Measurements from ENCODE around the gene TIMM29.

TIMM29 gene

GRCh38 chr19:10928563-10929401, at the start of gene TIMM29, which contains the start of gene YIPF2:
TSS of gene TIMM29 (plus strand) at chr19:10928811. CDS start at chr19:10928823, 12 bp downstream.
TSS of gene YIPF2 (minus strand) at chr19:10928639. CDS start at chr19:10928410, 229 bp downstream.
- Mint-ChIP-seq H3K27ac (peak within 1 kb of the TSS; percentile 87), H3K9me3 (no peaks in the 10 kb centered on the region), H3K36me3 (ENCODE audit: low read depth) (peaks cover 2% of the 10 kb centered on the region), H3K4me3 (peak within 1 kb of the TSS; percentile 87), H3K27me3 (peaks cover 2% of the 10 kb centered on the region), H3K4me1 (peaks cover 24% of the 10 kb centered on the region)
- DNase-seq (peak; percentile 95), ATAC-seq (peak; percentile 93)

- DNase-seq (no peak), ATAC-seq (no peak)
- Mint-ChIP-seq H3K27me3 (no peaks in the 10 kb centered on the region), H3K36me3 (ENCODE audit: low read depth) (peaks cover 5% of the 10 kb centered on the region), H3K4me1 (peaks cover 31% of the 10 kb centered on the region), H3K4me3 (no peak overlapping the region), H3K9me3 (no peaks in the 10 kb centered on the region), H3K27ac (no peak overlapping the region)
Observed at GRCh38 chr19:10881403-10882107, 47.1 kb upstream of the TIMM29 start.

DNA sequence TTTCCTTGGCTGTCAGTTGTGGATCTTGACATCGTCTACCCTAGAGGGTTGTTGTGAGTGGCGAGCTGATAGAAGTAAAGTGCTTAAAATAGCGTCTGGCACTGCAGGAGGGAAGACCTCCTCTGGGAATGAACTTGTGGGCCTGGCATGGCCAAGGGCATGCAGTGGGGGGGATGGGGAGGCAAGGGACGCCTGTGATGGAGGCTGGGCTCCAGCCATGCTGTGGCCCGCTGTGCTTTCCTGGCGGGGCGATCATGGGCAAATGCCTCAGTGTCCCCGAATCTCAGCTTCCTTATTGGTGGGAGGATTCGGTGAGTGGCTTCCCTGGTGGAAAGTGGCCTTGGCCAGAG, 46.5 kb upstream of the TIMM29 start:
- DNase-seq, result no peak
- peaks cover 5% of the 10 kb centered on the region for H3K36me3 Mint-ChIP-seq (ENCODE audit: low read depth)
- no peaks in the 10 kb centered on the region for H3K9me3 Mint-ChIP-seq
- H3K4me1 Mint-ChIP-seq, result peaks cover 26% of the 10 kb centered on the region
- no peak for ATAC-seq
- no peak overlapping the region for H3K27ac Mint-ChIP-seq
- H3K4me3 Mint-ChIP-seq, result no peak overlapping the region
- no peaks in the 10 kb centered on the region for H3K27me3 Mint-ChIP-seq

DNA sequence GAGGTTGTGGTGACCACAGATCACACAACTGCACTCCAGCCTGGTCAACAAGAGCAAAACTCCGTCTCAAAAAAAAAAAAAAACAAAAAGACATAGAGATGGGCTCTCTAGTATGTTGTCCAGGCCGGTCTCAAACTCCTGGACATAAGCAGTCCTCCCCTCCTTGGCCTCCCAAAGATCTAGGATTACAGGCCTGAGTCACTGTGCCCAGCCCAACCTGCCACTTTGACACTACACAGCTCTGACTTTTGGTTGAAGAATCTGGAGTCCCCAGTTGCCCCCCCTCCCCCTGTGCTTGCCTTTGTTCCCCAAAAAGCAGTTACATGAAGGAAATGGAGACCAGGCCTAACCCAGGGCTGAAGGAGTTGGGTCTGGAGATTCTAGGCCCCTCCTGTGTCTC, 44.3 kb upstream of the TIMM29 start:
- H3K9me3 Mint-ChIP-seq, result no peaks in the 10 kb centered on the region
- no peak overlapping the region for H3K27ac Mint-ChIP-seq
- no peak for DNase-seq
- no peaks in the 10 kb centered on the region for H3K27me3 Mint-ChIP-seq
- no peak for ATAC-seq
- H3K4me3 Mint-ChIP-seq, result no peak overlapping the region
- H3K4me1 Mint-ChIP-seq, result peaks cover 12% of the 10 kb centered on the region
- H3K36me3 Mint-ChIP-seq (ENCODE audit: low read depth), result peaks cover 1% of the 10 kb centered on the region

- Mint-ChIP-seq H3K27ac (no peak overlapping the region), H3K9me3 (no peaks in the 10 kb centered on the region)
Observed at GRCh38 chr19:10885201-10886169, 43.1 kb upstream of the TIMM29 start.

DNA sequence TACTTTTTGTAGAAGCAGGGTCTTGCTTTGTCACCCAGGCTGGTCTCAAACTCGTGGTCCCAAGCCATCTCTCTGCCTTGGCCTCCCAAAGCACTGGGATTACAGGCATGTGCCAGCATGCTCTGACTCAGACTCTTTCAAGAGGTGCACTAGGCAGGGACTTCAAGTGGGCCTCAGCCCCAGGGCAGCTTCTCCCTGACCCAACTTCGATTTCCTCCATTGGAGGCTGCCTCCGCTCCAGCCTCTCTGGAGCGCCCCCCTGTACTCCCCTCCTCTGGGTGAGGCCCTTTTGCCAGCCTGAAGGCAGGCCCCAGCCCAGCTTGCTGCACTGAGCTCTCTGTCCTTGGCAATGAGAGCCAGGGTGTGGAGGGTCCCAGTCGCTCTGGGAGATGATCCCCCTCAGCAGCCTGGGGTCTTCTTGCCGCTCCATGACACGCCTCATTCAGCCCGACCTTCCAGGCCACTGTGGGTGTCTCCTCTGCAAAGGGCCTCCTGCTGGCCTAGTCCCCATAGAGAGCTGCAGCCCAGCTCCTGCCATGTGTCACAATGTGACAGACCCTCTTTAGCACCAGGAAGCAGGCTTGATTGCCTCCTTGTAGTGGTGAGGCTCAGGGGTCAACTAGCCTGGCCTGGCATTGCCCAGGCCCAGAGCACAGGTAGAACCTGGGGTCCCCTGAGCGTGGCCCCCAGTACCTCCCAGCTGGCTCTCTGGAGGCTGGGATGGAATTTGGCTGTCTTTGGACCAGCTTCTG, 40.8 kb upstream of the TIMM29 start:
- Mint-ChIP-seq H3K4me3 (no peak overlapping the region), H3K36me3 (ENCODE audit: low read depth) (no peaks in the 10 kb centered on the region), H3K9me3 (no peaks in the 10 kb centered on the region), H3K27ac (no peak overlapping the region), H3K27me3 (no peaks in the 10 kb centered on the region), H3K4me1 (peaks cover 3% of the 10 kb centered on the region)
- DNase-seq (no peak), ATAC-seq (no peak)

More at GRCh38 chr19:10885201-10886169, 43.1 kb upstream of the TIMM29 start:
- no peak for ATAC-seq
- no peak for DNase-seq
- Mint-ChIP-seq H3K36me3 (ENCODE audit: low read depth) (no peaks in the 10 kb centered on the region), H3K27me3 (no peaks in the 10 kb centered on the region), H3K4me1 (peaks cover 6% of the 10 kb centered on the region), H3K4me3 (no peak overlapping the region)

DNA sequence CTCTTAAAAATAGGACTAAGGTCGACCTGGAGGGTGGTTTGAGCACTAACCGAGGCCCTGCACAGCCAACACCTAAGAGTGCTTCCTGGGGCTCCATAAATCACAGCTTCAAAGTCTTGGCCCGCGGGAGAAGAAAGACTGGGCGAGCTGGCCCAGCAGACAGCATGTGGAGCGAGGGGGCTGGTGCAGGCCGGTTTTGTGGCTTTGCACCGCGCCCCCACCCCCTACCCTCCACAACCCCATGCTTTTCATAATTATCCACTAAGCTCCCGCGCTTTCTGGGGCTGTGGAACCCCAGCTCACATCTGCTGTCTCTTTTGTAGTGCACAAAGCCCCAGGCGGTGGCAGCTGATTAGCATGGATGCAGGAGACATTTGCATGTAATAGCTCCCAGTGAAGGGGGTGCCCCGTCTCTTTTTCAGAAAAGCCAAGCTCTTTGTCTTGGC, 40.2 kb upstream of the TIMM29 start:
- H3K4me3 Mint-ChIP-seq, result no peak overlapping the region
- no peak overlapping the region for H3K27ac Mint-ChIP-seq
- no peaks in the 10 kb centered on the region for H3K27me3 Mint-ChIP-seq
- no peaks in the 10 kb centered on the region for H3K36me3 Mint-ChIP-seq (ENCODE audit: low read depth)
- no peak for DNase-seq
- ATAC-seq, result no peak
- peaks cover 3% of the 10 kb centered on the region for H3K4me1 Mint-ChIP-seq
- no peaks in the 10 kb centered on the region for H3K9me3 Mint-ChIP-seq

DNA sequence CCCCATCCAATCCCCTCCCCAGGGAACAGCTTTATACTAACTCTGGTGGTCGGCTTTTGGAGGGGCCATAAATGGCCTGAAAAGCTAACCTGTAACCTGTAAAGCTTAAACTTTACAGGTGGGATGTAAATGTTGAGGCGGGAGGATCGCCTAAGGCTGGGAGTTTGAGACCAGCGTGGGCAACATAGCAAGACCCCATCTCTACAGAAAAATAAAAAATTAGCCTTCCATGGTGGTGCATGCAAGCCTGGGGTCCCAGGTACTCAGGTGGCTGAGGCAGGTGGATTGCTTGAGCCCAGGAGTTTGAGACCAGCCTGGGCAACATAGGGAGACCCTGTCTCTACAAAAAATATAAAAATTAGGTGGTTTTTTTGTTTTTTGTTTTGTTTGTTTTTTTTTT, 38.7 kb upstream of the TIMM29 start:
- H3K36me3 Mint-ChIP-seq (ENCODE audit: low read depth), result no peaks in the 10 kb centered on the region
- no peak overlapping the region for H3K27ac Mint-ChIP-seq
- peaks cover 3% of the 10 kb centered on the region for H3K4me1 Mint-ChIP-seq
- no peaks in the 10 kb centered on the region for H3K27me3 Mint-ChIP-seq
- ATAC-seq (no peak), DNase-seq (no peak)
- no peak overlapping the region for H3K4me3 Mint-ChIP-seq
- no peaks in the 10 kb centered on the region for H3K9me3 Mint-ChIP-seq

DNA sequence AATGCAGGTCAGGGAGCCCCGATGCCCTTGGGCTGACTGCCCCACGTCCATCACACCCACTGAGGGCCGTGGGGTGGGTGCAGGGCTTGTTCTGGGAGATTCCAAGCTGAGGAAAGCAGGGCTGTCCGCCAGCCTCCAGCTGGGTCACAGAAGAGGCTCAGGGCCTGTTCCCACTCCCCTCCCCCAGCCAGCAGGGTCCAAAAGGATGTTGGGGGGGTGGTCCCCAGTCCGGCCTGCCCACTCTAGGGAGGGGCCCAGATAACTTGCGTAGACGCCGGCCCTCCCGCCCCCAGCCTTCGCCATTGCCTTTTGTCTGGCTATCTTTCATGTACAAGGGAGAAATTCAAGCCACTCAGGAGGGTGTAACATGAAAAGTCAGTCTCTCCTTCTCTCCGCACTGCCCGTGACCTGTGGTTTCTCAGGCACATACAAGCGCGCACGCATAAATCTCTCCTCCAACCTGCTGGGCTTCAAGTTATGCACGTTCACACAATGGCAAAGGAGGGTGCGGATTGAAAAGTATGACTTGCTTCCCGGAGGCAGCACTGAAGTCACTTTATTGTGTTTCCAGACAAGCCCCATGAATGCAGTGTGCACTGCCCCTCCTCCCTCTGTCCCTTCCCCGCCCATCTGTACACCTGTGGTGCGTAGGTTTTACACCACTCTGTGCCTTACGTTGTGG, 37.1 kb upstream of the TIMM29 start:
- H3K9me3 Mint-ChIP-seq, result no peaks in the 10 kb centered on the region
- H3K36me3 Mint-ChIP-seq (ENCODE audit: low read depth), result no peaks in the 10 kb centered on the region
- H3K27me3 Mint-ChIP-seq, result no peaks in the 10 kb centered on the region
- peaks cover 3% of the 10 kb centered on the region for H3K4me1 Mint-ChIP-seq
- DNase-seq, result no peak
- no peak overlapping the region for H3K4me3 Mint-ChIP-seq
- H3K27ac Mint-ChIP-seq, result no peak overlapping the region
- no peak for ATAC-seq

- Mint-ChIP-seq H3K36me3 (ENCODE audit: low read depth) (no peaks in the 10 kb centered on the region), H3K4me3 (no peak overlapping the region), H3K27ac (no peak overlapping the region), H3K4me1 (peaks cover 2% of the 10 kb centered on the region), H3K27me3 (no peaks in the 10 kb centered on the region), H3K9me3 (no peaks in the 10 kb centered on the region)
- DNase-seq, result no peak
- ATAC-seq, result no peak
Observed at GRCh38 chr19:10892256-10892655, 36.4 kb upstream of the TIMM29 start.

GRCh38 chr19:10894911-10895213, 33.7 kb upstream of the TIMM29 start:
- ATAC-seq (no peak), DNase-seq (no peak)
- no peaks in the 10 kb centered on the region for H3K4me1 Mint-ChIP-seq
- H3K4me3 Mint-ChIP-seq, result no peak overlapping the region
- no peaks in the 10 kb centered on the region for H3K36me3 Mint-ChIP-seq (ENCODE audit: low read depth)
- H3K27me3 Mint-ChIP-seq, result no peaks in the 10 kb centered on the region
- H3K9me3 Mint-ChIP-seq, result no peaks in the 10 kb centered on the region
- no peak overlapping the region for H3K27ac Mint-ChIP-seq

GRCh38 chr19:10895363-10895762, 33.2 kb upstream of the TIMM29 start:
- H3K9me3 Mint-ChIP-seq, result no peaks in the 10 kb centered on the region

DNA sequence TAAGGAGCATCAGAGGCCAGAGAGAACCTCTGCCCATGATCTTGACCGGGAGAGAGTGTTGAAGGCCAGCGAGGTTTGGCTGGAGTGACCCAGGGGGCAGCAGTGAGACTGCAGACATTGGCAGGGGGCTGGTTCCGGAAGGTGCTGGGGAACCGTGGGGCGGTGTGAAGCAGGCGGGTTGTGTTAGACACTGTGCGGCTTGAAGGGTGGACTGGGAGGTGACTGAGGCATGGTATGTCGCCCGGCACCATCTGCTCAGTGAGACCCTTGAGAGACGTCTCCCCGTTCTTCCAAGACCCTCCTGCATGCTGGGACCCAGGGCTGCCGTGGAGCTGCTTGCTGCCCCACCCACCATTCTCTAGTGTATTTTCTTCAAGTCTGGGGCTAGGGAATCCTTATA, 32.7 kb upstream of the TIMM29 start:
- no peak for ATAC-seq

More at GRCh38 chr19:10895363-10895762, 33.2 kb upstream of the TIMM29 start:
- H3K4me3 Mint-ChIP-seq, result no peak overlapping the region
- H3K27me3 Mint-ChIP-seq, result no peaks in the 10 kb centered on the region
- H3K36me3 Mint-ChIP-seq (ENCODE audit: low read depth), result no peaks in the 10 kb centered on the region
- no peaks in the 10 kb centered on the region for H3K4me1 Mint-ChIP-seq
- no peak for DNase-seq
- no peak for ATAC-seq
- no peak overlapping the region for H3K27ac Mint-ChIP-seq

More for the DNA sequence above, 32.7 kb upstream of the TIMM29 start:
- H3K4me1 Mint-ChIP-seq, result no peaks in the 10 kb centered on the region
- no peaks in the 10 kb centered on the region for H3K36me3 Mint-ChIP-seq (ENCODE audit: low read depth)
- H3K27me3 Mint-ChIP-seq, result no peaks in the 10 kb centered on the region
- no peak for DNase-seq
- H3K27ac Mint-ChIP-seq, result no peak overlapping the region
- no peak overlapping the region for H3K4me3 Mint-ChIP-seq
- no peaks in the 10 kb centered on the region for H3K9me3 Mint-ChIP-seq
